GM10248 (cell line): ENCODE data around the gene CRK.
A peak's percentile ranks its signal among the peaks of the same experiment; 100 is the strongest.

Experiments
- CTCF ChIA-PET: fragments of 300-600 bp; sonication (Branson Sonifier 250); formaldehyde crosslinking; extraction: SDS; loops from one replicate; lab custom pipeline; 2021; ENCODE audit warnings: antibody characterized with exemption; lab: Yijun Ruan, JAX
- POLR2A ChIA-PET: fragments of 350-650 bp; sonication (Branson Sonifier 250); formaldehyde crosslinking; extraction: SDS; loops from one replicate; lab custom pipeline; 2020; ENCODE audit warnings: antibody characterized with exemption; lab: Yijun Ruan, JAX
- DNase-seq: peaks from one replicate; pipeline ENCODE4 v3.0.0; 2012; ENCODE audit errors: extremely low spot score
- CTCF ChIP-seq: IDR thresholded peaks from 2 replicates; pipeline ENCODE4 v1.5.1; 2012; ENCODE audit warnings: mild to moderate bottlenecking, low read depth; ENCODE audit errors: extremely low read depth, missing control alignments, control extremely low read depth

Gene CRK

GRCh38 chr17:1481736-1482135 is 25.7 kb upstream of the CRK start:
- no peak for DNase-seq
- TF ChIP-seq CTCF: no peak
- POLR2A ChIA-PET: no interaction called here
- CTCF ChIA-PET: interaction anchor here (1.4 kb wide), 1 partner anchor 117 kb away, joined by 3 read pairs; no protein-coding TSS in a partner anchor

- ChIA-PET CTCF (interaction anchor here (0.6 to 1.4 kb wide), 3 partner anchors 30 to 116 kb away, joined by 3 to 4 read pairs (median 3); partner anchors contain the start of gene INPP5K), POLR2A (no interaction called here)
- no peak for TF ChIP-seq CTCF
- no peak for DNase-seq
Measured at GRCh38 chr17:1480747-1481465, 24.9 kb upstream of the CRK start.

- TF ChIP-seq CTCF: no peak
- DNase-seq: no peak
- POLR2A ChIA-PET: no interaction called here
- CTCF ChIA-PET: no interaction called here
Measured at GRCh38 chr17:1478418-1478817, 22.4 kb upstream of the CRK start.

GRCh38 chr17:1475321-1475854 is 19.4 kb upstream of the CRK start:
- POLR2A ChIA-PET: interaction anchor here (0.7 to 1.4 kb wide), 5 partner anchors 12 to 82 kb away, joined by 3 to 5 read pairs (median 4); partner anchors contain the start of gene CRK
- no peak for DNase-seq
- CTCF ChIA-PET: interaction anchor here (1.2 to 1.8 kb wide), 4 partner anchors 17 to 110 kb away, joined by 3 to 6 read pairs (median 4); no protein-coding TSS in a partner anchor
- no peak for TF ChIP-seq CTCF

GRCh38 chr17:1474402-1475189 is 18.6 kb upstream of the CRK start:
- ChIA-PET POLR2A (interaction anchor here (0.5 to 1.4 kb wide), 8 partner anchors 11 to 81 kb away, joined by 3 to 5 read pairs (median 4); partner anchors contain the start of gene CRK), CTCF (interaction anchor here (0.7 to 1.8 kb wide), 7 partner anchors 10 to 109 kb away, joined by 3 to 6 read pairs (median 3); no protein-coding TSS in a partner anchor)
- no peak for TF ChIP-seq CTCF
- peak; percentile 89 for DNase-seq

- peak; percentile 47 for DNase-seq
Measured at GRCh38 chr17:1473841-1474240, 17.8 kb upstream of the CRK start.

More at GRCh38 chr17:1473841-1474240, 17.8 kb upstream of the CRK start:
- no peak for TF ChIP-seq CTCF
- ChIA-PET POLR2A (interaction anchor here (1.1 to 1.4 kb wide), 2 partner anchors 15 to 20 kb away, joined by 3 to 4 read pairs; no protein-coding TSS in a partner anchor), CTCF (interaction anchor here (0.8 to 1.4 kb wide), 4 partner anchors 11 to 109 kb away, joined by 3 to 5 read pairs (median 3); no protein-coding TSS in a partner anchor)
